ENCODE measurements around the gene KRT9.
"Not testable (repeated sequence)": the region's sequence is repeated elsewhere in the genome, so short reads cannot be mapped to it uniquely, and the experiment has no call there.

KRT9 gene

DNA sequence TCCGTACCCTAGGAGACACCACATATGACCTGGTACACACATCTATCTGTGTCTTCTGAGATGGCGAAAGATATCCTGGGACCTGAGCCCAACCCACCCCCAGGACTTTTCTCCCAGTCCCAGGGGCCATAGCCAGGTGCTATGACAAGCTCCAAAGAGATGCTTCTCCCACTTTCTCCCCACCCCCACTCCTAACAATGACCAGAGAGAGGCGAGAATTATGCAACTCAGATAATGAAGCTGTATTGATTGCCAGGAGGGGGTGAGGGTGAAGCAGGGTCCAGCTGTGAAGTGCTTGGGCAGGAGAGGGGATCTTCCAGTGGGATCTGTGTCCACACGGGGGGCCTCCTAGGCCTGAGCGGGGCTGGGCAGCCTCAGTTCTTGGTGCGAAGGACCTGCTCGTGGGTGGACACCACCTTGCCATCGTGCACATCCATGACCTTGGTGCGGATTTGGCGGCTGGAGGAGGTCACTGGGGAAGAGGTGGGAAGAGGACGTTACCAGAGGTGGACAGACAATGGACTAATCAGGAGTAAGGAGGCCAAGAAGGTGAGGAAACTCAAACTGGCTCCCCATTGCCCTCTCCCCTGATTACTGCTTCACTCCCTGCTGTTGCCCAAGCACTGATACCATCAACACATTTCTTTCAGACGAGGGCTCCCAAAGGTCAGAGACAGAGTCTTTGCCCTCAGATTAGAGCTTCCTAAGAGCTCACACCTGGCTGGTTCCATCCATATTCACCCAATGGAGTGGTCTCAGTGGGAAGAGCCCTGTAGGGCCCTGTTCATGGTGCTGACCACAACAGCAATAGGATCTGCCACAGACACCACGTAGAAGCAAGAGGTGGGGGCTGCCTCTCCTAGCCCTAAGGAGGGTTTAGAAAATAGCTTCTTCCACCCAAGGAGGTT is 10.5 kb upstream of the KRT9 start:
- H3K27me3 ChIP-seq (ENCODE audit: control insufficient read depth in 1 of 2, insufficient read depth in 2 of 2, low read length in 2 of 2); H3K9ac ChIP-seq (ENCODE audit: low read length); H3K36me3 ChIP-seq (ENCODE audit: insufficient read depth, low read length); H3K4me3 ChIP-seq (ENCODE audit: low read depth in 1 of 2, low read length in 2 of 2); H3K4me1 ChIP-seq (ENCODE audit: insufficient read depth, low read length); H3K27ac ChIP-seq (ENCODE audit: low read depth, low read length); H3K9me3 ChIP-seq (ENCODE audit: low read length): not testable (repeated sequence)

DNA sequence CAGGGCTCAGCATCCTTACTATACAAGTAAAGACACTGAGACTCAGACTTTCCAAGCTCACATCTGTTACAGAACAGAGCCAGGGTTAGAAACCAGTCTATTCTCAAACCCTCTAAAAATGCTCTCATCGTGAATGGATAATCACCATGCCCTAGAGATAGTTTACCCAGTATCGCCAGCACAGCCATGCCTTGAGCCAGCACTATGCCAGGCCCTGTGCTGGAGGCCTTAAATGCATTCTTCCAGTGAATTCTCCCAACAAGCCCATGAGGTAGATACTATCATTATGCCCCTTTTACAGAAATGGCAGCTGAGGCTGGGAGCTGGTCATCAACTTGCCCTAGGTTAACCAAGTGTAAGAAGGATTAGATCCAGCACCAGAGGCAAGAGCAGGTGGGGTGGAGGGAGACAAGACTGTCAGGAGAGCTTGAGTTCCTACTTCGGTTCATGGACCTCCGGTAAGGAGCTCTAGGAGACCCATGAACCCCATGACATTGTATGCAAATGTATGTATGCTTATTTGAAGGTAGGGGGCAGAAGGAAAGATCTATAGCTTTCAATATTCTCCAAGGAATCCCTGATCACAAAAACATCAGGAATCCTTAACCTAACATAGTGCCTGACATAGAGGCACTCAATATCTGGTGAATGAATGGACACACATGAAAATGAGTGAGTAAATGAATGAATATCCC is 9.7 kb upstream of the KRT9 start:
- H3K27me3 ChIP-seq (ENCODE audit: control insufficient read depth in 1 of 2, insufficient read depth in 2 of 2, low read length in 2 of 2) = peaks cover 3 to 9% of the 10 kb centered on the region in 2 donors
- H3K27ac ChIP-seq (ENCODE audit: low read depth, low read length) = no peak overlapping the region
- H3K4me3 ChIP-seq (ENCODE audit: low read depth in 1 of 2, low read length in 2 of 2) = no peak overlapping the region
- no peaks in the 10 kb centered on the region for H3K9me3 ChIP-seq (ENCODE audit: low read length)
- no peaks in the 10 kb centered on the region for H3K4me1 ChIP-seq (ENCODE audit: insufficient read depth, low read length)
- H3K9ac ChIP-seq (ENCODE audit: low read length) = no peak overlapping the region
- no peaks in the 10 kb centered on the region for H3K36me3 ChIP-seq (ENCODE audit: insufficient read depth, low read length)

DNA sequence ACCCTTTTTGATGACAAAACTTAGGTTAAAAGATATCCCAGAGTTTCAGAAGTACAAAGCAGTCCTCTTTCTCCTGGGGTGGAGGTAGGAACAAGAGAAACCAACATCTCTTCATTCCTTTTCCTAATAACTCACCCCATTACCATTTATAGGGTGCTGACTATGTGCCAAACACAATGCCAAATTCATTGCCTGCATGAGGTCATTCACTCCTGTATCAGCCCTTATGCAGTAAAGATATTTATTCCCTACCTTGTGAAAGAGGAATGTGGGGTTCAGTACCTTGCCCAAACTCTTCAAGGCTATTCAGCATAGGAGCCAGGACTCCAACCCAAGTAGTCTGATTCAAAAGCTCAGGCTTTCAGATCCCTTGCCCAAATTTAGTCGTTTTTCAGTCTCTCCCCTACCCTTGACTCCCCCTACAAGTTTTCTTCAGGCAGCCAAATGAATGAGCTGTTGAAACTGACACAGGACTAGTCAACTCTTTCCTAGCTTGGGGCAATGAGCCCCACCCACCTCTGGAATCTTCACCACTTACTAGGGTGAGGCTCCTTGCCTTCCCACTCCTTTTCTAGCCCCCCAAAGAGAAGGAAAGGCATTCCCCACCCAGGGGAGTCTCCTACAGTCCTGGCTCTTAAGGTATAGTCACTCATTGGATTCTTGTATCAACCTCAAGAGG is 9.0 kb upstream of the KRT9 start:
- Histone ChIP-seq H3K27ac (ENCODE audit: low read depth, low read length) (no peak overlapping the region), H3K36me3 (ENCODE audit: insufficient read depth, low read length) (no peaks in the 10 kb centered on the region), H3K4me1 (ENCODE audit: insufficient read depth, low read length) (no peaks in the 10 kb centered on the region), H3K9ac (ENCODE audit: low read length) (no peak overlapping the region), H3K9me3 (ENCODE audit: low read length) (no peaks in the 10 kb centered on the region), H3K27me3 (ENCODE audit: control insufficient read depth in 1 of 2, insufficient read depth in 2 of 2, low read length in 2 of 2) (peaks cover 3 to 12% of the 10 kb centered on the region in 2 donors), H3K4me3 (ENCODE audit: low read depth in 1 of 2, low read length in 2 of 2) (no peak overlapping the region)

DNA sequence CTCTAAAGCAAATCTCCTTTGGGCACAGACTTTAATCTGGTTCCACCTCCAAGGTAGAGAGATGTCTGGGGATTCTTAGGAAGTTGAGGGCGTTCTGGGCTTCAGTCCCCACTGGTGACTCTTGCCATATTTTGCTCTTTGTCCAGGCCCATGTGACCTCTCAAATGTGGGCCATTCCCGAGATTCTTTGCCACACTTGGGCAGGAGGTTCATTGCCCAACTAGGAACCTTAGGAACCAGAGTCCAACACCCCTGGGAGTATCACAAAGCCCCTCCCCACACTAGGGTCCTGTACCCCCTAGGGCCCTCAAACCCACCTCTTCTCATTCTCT is 8.4 kb upstream of the KRT9 start:
- no peaks in the 10 kb centered on the region for H3K4me1 ChIP-seq (ENCODE audit: insufficient read depth, low read length)
- H3K9ac ChIP-seq (ENCODE audit: low read length) = no peak overlapping the region
- no peak overlapping the region for H3K4me3 ChIP-seq (ENCODE audit: low read depth in 1 of 2, low read length in 2 of 2)
- peaks cover 3 to 12% of the 10 kb centered on the region in 2 donors for H3K27me3 ChIP-seq (ENCODE audit: control insufficient read depth in 1 of 2, insufficient read depth in 2 of 2, low read length in 2 of 2)
- no peak overlapping the region for H3K27ac ChIP-seq (ENCODE audit: low read depth, low read length)
- no peaks in the 10 kb centered on the region for H3K36me3 ChIP-seq (ENCODE audit: insufficient read depth, low read length)
- no peaks in the 10 kb centered on the region for H3K9me3 ChIP-seq (ENCODE audit: low read length)

DNA sequence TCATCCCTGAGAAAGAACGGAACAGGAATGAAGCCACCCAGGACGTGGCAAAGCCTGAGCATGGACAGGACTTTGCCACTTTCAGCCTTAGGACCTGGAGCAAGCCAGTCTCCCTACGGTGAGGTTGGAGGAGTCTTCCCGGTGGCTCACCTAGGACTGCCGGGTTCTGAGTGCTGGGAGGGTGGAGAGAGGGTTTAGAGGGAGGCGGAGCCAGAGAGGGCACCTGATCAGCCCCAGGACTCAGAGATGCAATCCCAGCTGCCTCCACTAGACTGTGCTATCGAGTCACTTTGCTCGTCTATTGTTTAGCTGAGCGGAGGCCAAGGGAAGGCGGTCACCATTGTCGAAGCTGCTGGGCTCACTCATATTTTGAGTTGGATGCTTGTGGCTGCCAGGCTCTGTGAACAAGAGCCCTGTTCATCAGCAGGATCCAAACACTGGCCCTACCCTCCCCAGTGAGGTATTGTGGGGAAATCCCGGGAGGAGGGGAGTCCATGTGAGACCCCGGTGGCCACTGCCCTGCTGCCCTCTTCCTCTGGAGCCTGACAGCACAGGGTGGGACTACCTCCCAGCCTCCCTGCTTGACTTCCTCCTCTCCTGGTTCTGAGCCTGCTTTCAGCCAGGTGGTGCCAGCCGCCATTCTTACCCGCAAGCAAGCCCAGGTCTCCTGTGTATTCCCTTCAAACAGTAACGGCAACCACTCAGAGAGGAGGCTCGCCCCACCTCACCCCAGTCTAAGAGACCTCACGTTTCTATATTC is 7.8 kb upstream of the KRT9 start:
- Histone ChIP-seq H3K9ac (ENCODE audit: low read length) (no peak overlapping the region), H3K9me3 (ENCODE audit: low read length) (no peaks in the 10 kb centered on the region), H3K36me3 (ENCODE audit: insufficient read depth, low read length) (no peaks in the 10 kb centered on the region), H3K27ac (ENCODE audit: low read depth, low read length) (no peak overlapping the region), H3K27me3 (ENCODE audit: control insufficient read depth in 1 of 2, insufficient read depth in 2 of 2, low read length in 2 of 2) (peaks cover 3 to 12% of the 10 kb centered on the region in 2 donors), H3K4me3 (ENCODE audit: low read depth in 1 of 2, low read length in 2 of 2) (no peak overlapping the region), H3K4me1 (ENCODE audit: insufficient read depth, low read length) (no peaks in the 10 kb centered on the region)

DNA sequence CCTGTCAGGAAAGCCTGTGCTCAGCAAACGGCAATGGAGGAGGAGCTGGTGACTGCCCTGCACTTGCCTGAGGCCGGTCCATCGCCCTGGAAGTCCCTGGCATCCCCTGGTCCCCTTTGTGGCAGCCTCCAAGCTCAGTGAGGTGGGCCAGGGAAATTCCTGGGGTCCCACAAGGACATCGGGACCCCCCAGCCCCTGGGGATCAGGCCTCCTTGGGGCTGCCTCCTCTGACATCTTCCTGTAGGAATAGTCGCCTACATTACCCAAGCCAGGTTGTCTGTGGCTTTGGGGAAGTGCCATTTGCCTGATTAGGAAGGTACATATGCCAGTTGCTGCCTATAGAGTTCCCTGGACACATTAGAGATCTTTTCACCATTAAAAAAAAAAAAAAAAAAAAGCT is 7.1 kb upstream of the KRT9 start:
- no peak overlapping the region for H3K4me3 ChIP-seq (ENCODE audit: low read depth in 1 of 2, low read length in 2 of 2)
- H3K9ac ChIP-seq (ENCODE audit: low read length) = no peak overlapping the region
- peaks cover 3 to 12% of the 10 kb centered on the region in 2 donors for H3K27me3 ChIP-seq (ENCODE audit: control insufficient read depth in 1 of 2, insufficient read depth in 2 of 2, low read length in 2 of 2)
- no peak overlapping the region for H3K27ac ChIP-seq (ENCODE audit: low read depth, low read length)
- no peaks in the 10 kb centered on the region for H3K9me3 ChIP-seq (ENCODE audit: low read length)
- no peaks in the 10 kb centered on the region for H3K4me1 ChIP-seq (ENCODE audit: insufficient read depth, low read length)
- H3K36me3 ChIP-seq (ENCODE audit: insufficient read depth, low read length) = no peaks in the 10 kb centered on the region

DNA sequence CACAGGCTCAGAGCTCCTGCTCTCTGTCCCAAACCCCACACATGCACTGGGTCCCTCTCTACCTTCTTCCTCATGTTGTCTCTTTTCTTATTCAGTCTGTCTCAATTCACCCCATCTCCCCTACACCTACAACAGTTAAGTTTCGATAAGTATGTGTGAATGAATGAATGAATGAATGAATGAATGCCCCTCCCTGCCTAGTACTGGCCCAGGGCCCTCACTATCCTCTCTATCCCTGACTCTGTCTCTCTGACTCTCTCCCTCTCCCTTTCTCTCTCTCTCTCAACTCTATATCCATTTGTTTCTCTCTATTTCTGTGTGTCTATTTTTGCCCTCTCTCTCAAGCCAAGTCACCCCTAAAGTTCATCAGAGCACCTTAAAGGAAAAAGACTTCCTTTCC is 6.7 kb upstream of the KRT9 start:
- Histone ChIP-seq H3K9me3 (ENCODE audit: low read length) (no peaks in the 10 kb centered on the region), H3K9ac (ENCODE audit: low read length) (no peak overlapping the region), H3K4me1 (ENCODE audit: insufficient read depth, low read length) (no peaks in the 10 kb centered on the region), H3K4me3 (ENCODE audit: low read depth in 1 of 2, low read length in 2 of 2) (no peak overlapping the region), H3K27me3 (ENCODE audit: control insufficient read depth in 1 of 2, insufficient read depth in 2 of 2, low read length in 2 of 2) (peaks cover 3 to 12% of the 10 kb centered on the region in 2 donors), H3K27ac (ENCODE audit: low read depth, low read length) (no peak overlapping the region), H3K36me3 (ENCODE audit: insufficient read depth, low read length) (no peaks in the 10 kb centered on the region)

DNA sequence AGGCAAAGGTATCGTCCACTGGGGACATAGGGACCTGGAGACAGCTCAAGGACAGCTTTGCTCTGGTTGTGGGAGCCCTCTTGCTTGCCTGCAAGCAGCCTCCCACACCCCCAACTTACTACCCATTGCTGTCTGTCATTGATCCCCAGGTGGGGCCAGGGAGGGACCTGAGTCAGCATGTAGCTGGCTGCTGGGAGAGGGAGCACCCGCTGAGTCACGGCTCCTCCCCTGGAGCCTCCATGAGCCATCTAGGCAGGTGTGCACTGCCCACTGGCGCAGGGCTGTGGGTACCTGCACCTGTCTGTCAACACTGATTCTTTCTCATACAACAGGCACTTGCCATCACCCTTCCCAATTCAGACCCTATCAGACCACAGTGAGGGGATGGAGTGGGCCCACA is 4.9 kb upstream of the KRT9 start:
- H3K36me3 ChIP-seq (ENCODE audit: insufficient read depth, low read length); H3K4me3 ChIP-seq (ENCODE audit: low read depth in 1 of 2, low read length in 2 of 2); H3K4me1 ChIP-seq (ENCODE audit: insufficient read depth, low read length); H3K9me3 ChIP-seq (ENCODE audit: low read length); H3K9ac ChIP-seq (ENCODE audit: low read length); H3K27ac ChIP-seq (ENCODE audit: low read depth, low read length): not testable (repeated sequence)
- peaks cover 3 to 20% of the 10 kb centered on the region in 2 donors for H3K27me3 ChIP-seq (ENCODE audit: control insufficient read depth in 1 of 2, insufficient read depth in 2 of 2, low read length in 2 of 2)

DNA sequence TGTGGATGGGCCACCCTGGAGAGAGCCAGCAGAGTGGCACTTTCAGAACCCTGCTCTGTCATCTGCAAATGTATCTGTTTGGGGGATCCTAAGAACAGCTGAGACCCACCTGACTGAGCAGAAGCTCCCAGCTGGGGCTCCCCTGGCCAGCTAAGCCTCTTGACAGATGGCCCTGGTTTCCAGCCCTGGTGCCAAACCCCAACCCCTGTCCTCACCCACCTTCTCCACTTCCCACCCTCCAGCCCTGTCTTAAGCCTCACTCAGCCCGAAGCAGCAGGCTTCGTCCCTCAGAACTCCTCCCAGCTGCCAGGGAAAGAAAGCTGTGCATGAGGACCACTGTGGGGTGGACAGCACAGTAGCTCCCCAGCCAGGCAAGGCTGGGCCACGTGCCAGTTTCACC is 3.5 kb upstream of the KRT9 start:
- Histone ChIP-seq H3K4me1 (ENCODE audit: insufficient read depth, low read length) (no peaks in the 10 kb centered on the region), H3K27ac (ENCODE audit: low read depth, low read length) (no peak overlapping the region), H3K36me3 (ENCODE audit: insufficient read depth, low read length) (no peaks in the 10 kb centered on the region), H3K4me3 (ENCODE audit: low read depth in 1 of 2, low read length in 2 of 2) (no peak overlapping the region), H3K27me3 (ENCODE audit: control insufficient read depth in 1 of 2, insufficient read depth in 2 of 2, low read length in 2 of 2) (peaks cover 3 to 20% of the 10 kb centered on the region in 2 donors), H3K9ac (ENCODE audit: low read length) (no peak overlapping the region), H3K9me3 (ENCODE audit: low read length) (no peaks in the 10 kb centered on the region)

DNA sequence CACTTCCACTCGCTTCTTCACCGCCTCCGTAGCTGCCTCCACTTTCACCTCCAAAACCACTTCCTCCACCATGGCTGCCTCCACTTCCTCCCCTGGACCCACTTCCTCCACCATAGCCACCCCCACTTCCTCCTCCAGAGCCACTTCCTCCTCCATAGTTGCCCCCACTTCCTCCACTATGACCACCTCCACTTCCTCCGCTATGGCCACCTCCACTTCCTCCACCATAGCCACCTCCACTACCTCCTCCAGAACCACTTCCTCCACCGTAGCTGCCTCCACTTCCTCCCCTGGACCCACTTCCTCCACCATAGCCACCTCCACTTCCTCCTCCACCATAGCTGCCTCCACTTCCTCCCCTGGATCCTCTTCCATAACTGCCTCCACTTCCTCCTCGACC is 4.5 kb downstream of the KRT9 start:
- Histone ChIP-seq H3K4me1 (ENCODE audit: insufficient read depth, low read length) (no peaks in the 10 kb centered on the region), H3K27me3 (ENCODE audit: control insufficient read depth in 1 of 2, insufficient read depth in 2 of 2, low read length in 2 of 2) (peaks cover 0 to 6% of the 10 kb centered on the region in 2 donors), H3K36me3 (ENCODE audit: insufficient read depth, low read length) (no peaks in the 10 kb centered on the region), H3K27ac (ENCODE audit: low read depth, low read length) (no peak overlapping the region), H3K4me3 (ENCODE audit: low read depth in 1 of 2, low read length in 2 of 2) (no peak overlapping the region), H3K9me3 (ENCODE audit: low read length) (no peaks in the 10 kb centered on the region), H3K9ac (ENCODE audit: low read length) (no peak overlapping the region)

DNA sequence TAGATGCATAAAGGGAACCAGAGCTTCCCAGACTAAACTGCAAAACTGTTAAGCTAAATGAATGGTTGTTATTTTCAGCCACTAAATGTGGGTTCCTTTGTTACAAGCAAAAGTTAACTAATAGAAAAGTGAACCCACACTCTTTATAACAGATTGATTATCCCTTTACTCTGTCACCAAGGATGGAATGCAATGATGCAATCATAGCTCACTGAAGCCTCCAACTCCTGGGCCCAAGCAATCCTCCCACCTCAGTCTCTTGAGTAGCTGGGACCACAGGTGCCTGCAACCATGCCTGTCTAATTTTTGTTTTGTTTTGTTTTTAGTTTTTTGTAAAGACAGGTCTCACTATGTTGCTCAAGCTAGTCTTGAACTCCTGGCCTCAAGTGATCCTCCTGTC is 6.5 kb downstream of the KRT9 start:
- peaks cover 0 to 3% of the 10 kb centered on the region in 2 donors for H3K27me3 ChIP-seq (ENCODE audit: control insufficient read depth in 1 of 2, insufficient read depth in 2 of 2, low read length in 2 of 2)
- H3K9me3 ChIP-seq (ENCODE audit: low read length) = no peaks in the 10 kb centered on the region
- no peak overlapping the region for H3K27ac ChIP-seq (ENCODE audit: low read depth, low read length)
- H3K9ac ChIP-seq (ENCODE audit: low read length) = no peak overlapping the region
- no peaks in the 10 kb centered on the region for H3K36me3 ChIP-seq (ENCODE audit: insufficient read depth, low read length)
- no peaks in the 10 kb centered on the region for H3K4me1 ChIP-seq (ENCODE audit: insufficient read depth, low read length)
- no peak overlapping the region for H3K4me3 ChIP-seq (ENCODE audit: low read depth in 1 of 2, low read length in 2 of 2)
